T follicular helper cell (primary cell): Measurements from ENCODE around the gene MYPOP.
"Not testable (repeated sequence)": the region's sequence is repeated elsewhere in the genome, so short reads cannot be mapped to it uniquely, and the experiment has no call there.

ENCODE experiments used
- DNase-seq: peaks from one replicate; pipeline ENCODE4 v3.0.0-alpha.2; 2020; ENCODE audit warnings: low read depth

Gene MYPOP

DNA sequence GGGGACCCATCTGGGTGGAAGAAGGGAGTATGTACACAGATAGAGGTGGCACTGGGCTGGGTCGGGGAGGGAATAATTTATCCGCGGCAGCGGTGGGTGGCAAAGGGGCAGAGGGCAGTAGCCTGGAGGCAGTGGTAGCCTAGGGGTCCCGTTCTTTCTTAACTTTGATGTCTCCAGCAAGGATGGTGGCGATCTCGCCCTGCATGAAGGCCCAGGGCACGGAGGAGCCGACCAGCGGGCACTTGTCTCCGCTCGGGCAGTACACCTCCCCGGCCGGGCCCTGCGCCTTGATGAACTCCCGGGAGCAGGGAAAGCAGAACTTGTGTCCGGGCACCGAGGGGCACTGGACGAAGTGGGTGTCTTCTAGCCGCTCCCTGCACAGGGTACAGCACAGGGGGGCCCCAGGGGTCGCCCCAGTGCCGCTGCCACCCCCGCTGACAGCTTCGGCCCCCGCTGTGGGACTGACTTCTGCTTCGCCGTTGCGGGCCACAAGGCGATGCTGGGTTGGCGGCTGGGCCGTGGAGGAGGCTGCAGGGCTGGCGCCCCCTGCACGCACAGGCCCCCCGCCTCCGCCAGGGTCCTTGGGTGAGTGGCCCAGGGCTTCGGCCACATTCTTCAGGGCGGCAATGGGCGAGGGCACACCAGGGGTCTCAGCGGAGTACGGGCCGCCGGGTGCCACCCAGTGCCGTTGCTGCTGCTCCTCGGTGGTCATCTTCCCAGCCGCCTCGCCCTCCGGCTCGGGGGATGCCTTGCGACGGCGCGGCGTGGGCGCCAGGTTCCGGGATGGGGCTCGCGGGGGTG, 18.3 kb downstream of the MYPOP start:
- no peak for DNase-seq

DNA sequence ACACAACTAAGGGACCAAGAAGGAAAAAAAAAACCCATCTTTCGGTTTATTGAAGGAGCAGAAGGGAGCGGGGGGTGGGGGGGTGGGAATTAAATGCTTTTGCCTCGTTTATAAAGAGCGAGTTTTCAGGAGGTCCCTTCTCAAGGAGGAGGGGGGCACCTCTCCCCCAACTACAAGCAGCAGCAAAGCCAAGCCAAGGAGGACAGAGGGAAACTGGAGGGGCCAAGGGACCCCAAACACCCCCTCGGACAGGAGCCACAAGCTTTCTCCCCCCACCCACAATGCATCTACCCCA, 18.9 kb downstream of the MYPOP start:
- no peak for DNase-seq

DNA sequence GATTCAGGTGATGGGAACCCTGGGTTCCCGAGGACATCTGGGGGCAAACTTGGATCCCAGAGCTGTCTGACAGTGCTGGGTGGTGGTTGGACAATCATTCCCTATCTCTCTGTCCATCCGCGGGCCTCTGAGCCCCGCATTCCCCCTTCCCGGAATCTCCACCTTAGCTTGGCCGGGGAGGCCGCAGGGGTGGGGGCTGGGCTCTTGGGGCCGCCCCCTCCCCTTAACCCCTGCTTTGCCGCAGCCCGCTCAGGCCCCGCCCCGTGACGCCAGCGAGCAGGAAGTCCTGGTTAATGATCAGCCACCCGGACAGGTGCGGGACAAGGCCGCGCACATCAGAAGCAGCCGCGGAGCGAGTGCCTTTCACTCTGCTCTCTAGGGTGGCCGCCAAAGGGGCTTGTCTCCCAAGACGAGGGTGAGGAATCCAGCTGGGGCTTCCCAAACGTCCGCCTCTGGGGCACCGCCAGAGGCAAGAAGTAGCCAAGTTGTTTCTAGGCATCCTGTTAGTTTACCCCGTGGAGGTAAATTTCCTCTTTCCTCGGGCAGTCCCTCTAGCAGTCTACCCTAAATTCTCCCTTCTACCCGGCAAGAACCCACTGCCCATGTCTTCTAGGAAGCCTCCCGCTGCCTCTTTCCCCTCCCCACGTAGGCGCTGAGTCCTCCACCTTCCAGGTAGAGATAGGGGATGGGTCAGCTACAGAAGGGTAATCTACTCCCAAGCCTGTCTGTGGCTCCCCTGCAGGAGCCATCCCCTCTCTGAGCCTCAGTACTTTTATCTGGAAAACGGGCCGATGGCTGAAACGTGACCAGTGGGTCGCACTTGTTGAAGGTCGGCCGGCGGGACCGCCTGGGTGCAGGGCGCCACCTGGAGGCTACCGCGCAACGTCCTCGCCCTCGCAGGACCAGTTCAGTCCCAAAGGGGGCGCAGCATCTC, 19.5 kb downstream of the MYPOP start:
- peak; percentile 74 for DNase-seq

DNA sequence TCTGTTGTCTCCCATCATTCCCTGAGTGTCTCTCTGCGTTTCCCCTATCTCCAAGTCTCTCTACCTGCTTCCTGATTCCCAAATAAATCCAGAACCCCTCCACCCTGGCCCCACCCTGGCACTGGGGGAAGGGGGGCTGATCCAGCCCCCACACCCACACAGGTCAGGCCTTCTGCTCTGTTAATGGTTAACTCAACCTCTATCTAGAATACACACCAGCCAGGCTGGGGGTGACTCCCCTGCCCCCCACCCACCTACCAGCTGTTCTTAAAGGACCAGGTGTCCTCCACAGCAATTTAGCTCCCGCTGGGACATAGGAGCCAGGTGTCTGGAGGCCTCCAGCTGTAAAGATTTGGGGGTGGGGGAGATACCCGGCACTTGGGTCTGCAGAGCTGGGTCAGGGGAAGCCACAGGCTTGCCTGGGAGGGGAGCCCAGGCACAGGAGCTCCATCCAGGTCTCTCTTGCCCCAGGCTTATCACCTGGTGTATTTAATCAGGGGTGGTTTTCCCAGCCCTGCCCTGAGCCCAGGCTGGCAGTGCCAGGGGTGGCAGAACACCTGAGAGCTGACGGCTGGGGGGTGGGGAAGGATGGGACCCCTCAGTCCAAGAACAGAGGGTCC, 20.4 kb downstream of the MYPOP start:
- no peak for DNase-seq

DNA sequence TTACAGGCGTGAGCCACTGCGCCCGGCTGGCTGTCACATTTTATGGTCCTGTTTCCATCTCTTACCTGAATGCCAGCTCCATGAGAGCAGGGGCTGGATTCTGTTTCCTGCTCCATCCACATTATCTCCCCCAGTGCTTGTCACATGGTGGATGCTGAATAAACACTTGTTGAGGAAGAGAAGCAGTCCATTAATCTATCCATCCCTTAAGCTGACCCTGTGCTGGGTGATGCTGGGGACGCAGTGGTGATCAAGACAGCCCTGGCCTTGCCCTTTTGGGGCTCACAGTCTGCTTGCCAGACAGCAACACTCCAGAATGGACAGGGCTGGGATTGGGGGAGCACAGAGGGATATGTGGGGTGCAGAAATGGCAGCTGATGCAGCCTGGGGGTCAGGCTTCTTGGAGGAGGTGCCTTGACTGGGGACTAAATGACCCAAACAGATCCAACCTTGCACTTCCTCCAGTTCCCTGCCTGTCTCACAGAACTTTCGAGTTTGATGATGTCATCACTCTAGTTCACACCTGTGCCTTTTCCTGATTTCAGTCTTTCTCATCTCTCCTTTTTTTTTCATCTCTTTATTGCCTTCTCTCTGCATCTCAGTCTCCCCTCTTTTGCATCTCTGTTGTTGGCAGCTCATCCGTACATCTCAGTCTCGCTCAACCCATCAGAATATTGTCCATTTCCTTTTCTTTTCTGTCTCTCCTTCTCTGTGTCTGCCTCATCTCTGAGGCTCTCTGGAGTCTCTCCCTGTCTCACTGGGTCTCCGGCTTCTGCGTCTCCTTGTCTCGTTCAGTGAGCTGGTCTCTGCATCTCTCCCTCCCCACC, 21.1 kb downstream of the MYPOP start:
- no peak for DNase-seq

DNA sequence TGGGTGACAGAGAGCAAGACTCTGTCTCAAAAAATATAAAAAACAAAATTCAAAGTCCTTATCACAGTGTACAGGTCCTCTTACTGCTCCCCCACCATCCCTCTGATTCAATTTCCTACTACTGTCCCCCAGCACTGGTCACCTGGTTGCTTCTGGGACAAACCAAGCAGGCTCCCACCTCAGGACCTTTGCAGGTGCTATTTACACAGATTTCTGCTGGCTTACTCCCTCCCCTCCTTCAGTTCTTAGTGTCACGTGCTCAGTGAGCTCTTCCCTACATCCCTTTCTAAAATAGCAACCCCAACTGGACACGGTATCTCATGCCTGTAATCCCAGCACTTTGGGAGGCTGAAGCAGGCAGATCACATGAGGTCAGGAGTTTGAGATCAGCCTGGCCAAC, 22.4 kb downstream of the MYPOP start:
- DNase-seq: no peak

DNA sequence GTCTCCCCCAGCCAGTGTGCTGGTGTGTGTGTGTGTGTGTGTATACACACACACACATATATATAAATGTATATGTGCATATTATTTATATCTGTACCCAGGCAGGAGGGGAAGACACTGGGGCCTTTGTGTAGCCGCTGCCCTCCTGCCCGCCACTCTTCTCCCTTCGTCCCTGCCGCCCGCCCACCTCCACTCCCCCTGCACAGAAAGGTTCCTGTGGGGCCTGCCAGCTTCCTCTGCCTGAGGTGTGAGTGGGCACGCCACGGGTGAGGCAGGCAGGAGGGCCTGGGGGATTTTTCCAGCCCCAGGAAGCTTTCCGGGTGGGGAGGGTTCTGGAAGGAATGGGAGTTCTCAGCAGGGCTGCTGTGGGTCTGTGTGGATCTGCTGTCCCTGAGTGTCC, 23.4 kb downstream of the MYPOP start:
- DNase-seq: no peak

DNA sequence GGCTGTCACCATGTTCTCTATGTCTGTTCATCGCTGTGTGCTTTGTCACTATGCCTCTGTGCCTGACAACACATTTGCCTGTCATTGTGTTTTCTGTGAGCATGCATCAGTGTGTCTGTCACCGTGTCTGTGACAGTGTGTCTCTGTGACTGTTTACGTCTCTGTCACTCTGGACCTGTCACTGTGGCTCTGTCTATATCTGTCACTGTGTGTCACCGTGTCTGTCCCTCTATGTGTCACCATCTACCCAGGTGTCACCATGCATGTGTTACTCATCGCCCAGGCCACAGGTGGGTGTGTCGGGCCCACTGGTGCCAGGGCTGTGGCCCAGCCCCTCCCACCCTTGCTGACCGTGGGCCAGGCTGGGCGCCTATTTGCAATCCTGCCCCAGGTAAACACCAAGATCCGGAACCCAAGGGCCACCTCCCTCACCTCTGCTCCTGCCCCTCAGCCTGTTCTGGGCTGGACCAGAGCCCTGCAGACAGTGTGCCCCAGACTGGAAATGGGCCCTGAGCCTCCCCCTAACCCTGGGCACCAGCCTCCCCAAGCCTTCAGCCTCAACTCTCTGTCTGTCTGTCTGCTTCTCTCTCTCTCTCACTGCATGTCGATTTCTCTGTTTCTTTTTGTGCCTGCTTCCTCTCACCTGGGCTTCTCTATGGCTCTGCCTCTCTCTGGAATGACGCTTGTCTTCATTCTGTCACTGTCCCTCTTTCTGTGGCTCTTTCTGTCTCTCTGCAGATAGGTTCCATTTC, 24.2 kb downstream of the MYPOP start:
- no peak for DNase-seq

DNA sequence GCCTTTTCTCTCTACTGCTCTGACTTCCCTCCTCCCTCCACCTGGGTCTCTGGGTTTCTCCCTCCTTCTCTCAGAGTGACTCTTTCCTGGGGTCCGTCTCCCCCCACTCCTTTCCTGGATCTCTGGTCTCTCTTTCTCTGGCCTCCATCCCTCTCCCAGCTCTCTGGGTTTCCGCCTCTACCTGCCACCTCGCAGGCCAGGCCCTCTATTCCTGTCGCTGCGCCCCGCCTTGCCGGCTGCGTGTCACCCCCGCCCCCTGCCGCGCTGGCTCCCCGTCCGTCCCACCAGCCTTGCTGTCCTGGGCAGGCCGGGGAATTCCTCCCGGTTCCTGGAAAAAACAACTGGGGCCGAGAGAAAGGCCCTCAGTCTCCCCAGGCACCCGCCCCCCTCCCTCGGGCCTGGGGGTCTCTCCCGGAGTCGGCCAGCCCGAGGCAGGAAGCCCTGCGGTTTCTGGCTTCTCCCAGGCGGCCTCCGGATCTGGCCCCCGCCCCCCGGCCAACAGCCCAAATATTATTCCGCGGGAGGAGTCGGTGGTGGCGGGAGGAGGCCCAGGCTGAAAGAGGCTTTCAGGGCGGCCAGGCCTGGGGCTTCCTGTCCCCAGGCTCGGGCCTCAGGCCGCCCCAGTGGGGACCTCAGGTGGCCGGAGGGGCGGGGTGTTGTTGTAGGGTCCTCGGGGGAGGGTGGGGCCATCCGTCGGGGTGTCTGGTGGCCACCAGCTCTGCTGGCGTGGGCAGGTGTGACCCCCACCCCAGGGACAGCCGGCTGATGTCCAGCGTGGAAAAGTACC, 25.8 kb downstream of the MYPOP start:
- no peak for DNase-seq

DNA sequence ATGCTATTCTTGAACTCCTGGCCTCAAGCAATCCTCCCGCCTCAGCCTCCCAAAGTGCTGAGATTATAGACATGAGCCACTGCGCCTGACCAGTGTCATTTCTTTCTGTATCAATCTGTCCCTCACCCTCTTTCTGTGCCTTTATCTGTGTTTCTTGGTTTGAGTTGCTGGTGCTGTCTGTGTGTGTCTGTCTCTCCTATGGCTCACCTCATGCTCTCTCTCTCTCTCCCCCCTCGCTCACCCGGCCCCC, 26.3 kb downstream of the MYPOP start:
- DNase-seq: no peak

DNA sequence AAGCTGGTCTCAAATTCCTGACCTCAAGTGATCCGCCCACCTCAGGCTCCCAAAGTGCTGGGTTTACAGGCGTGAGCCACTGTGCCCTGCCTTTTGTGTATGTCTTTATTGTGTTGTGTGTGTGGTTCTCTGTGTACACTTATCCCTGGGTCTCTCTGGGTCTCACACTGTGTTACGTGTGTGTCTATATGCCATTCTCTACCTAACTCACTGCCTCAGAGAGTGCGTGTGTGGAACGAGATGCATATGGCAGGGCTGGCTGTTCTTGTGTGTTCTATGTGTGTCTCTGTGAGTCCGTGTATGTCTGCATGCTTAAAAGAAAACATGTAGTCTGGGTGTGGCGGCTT, 27.8 kb downstream of the MYPOP start:
- no peak for DNase-seq

DNA sequence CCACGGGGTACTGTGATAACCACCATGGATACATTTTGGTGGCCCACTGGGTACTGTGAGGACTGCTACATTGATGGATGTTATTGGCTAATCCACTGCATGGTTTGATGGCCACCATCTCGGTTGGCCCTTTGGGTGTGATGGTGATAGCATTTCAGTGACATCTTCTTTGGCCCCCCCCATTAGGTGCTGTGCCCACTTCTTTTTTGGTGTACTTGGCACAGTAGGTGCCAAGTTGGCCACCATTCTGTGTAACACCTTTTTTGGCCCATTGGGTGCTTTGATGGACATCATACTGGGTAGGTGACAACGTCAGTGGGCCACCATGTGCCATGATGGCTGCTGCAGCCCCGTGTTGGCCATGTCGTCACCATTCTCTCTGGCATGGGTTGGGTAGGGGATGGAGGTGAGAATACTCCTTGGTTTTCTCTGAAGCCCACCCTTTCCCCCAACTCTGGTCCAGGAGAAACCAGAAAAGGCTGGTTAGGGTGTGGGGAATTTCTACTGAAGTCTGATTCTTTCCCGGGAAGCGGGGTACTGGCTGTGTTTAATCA, 29.1 kb downstream of the MYPOP start:
- DNase-seq: no peak

DNA sequence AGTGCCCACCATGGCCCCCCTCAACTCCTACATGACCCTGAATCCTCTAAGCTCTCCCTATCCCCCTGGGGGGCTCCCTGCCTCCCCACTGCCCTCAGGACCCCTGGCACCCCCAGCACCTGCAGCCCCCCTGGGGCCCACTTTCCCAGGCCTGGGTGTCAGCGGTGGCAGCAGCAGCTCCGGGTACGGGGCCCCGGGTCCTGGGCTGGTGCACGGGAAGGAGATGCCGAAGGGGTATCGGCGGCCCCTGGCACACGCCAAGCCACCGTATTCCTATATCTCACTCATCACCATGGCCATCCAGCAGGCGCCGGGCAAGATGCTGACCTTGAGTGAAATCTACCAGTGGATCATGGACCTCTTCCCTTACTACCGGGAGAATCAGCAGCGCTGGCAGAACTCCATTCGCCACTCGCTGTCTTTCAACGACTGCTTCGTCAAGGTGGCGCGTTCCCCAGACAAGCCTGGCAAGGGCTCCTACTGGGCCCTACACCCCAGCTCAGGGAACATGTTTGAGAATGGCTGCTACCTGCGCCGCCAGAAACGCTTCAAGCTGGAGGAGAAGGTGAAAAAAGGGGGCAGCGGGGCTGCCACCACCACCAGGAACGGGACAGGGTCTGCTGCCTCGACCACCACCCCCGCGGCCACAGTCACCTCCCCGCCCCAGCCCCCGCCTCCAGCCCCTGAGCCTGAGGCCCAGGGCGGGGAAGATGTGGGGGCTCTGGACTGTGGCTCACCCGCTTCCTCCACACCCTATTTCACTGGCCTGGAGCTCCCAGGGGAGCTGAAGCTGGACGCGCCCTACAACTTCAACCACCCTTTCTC, 30.1 kb downstream of the MYPOP start:
- no peak for DNase-seq

DNA sequence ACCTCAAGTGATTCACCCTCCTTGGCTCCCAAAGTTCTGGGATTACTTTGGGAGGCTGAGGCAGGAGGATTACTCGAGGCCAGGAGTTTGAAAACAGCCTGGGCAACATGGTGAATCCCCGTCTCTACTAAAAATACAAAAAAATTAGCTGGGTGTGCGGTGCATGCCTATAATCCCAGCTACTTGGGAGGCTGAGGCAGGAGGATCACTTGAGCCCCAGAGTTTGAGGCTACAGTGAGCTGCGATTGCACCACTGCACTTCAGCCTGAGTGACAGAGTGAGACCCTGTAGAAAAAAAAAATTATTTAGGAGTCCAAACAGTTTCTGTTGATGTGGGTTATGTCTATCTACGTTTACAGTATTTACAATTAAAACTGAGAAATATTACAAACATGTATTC, 31.6 kb downstream of the MYPOP start:
- DNase-seq: no peak

DNA sequence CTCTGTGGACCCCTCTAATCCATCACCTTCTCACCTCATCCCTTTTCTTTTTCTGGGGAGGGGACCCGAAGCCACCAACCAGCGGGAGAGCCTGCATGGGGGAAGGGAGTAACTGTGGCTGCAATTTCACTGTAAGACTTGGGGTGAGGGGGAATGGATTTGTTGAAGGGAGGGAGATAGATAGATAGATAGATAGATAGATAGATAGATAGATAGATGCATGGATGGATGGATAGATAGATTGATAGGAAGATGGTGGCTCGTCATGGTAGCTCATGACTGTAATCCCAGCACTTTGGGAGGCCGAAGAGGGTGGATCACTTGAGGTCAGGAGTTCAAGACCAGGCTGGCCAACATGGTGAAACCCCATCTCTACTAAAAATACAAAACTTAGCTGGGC, 35.2 kb downstream of the MYPOP start:
- not testable (repeated sequence) for DNase-seq

DNA sequence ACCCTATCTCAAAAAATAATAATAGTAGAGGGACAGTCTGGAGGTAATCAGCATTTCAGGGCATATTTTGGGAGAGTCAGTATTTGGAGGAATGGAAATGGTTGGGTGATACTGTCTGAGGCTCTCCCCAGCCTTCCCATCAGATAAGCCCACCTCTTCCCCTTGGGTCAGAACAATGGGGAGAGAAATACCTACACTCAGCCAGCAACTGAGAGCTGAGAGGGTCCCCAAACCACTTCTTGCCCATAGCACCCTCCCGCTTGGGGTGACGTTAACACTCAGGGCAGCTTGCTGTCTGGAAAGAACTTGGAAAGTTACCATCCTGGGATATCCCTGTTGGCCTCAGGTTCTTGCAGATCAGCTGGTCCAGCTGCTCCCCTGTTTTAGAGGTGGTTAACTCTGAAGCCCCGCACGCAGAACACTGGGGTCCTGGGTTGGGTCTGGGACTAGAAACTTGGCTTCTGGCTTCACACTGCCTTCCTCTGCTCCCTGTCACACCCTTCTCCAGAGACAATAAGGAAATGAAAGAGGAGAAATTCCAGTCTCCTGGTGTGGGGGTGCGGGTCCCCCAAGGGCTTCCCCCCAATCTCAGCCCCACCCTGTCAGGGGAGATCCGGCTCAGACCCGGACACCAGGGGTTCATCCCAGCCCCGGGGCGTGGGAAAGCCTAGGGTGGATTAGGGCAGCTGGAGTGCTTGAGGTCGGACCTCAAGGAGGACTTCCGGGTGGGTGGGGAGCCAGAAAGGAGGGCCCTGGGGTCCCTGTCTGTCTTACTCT, 35.8 kb downstream of the MYPOP start:
- DNase-seq: no peak

DNA sequence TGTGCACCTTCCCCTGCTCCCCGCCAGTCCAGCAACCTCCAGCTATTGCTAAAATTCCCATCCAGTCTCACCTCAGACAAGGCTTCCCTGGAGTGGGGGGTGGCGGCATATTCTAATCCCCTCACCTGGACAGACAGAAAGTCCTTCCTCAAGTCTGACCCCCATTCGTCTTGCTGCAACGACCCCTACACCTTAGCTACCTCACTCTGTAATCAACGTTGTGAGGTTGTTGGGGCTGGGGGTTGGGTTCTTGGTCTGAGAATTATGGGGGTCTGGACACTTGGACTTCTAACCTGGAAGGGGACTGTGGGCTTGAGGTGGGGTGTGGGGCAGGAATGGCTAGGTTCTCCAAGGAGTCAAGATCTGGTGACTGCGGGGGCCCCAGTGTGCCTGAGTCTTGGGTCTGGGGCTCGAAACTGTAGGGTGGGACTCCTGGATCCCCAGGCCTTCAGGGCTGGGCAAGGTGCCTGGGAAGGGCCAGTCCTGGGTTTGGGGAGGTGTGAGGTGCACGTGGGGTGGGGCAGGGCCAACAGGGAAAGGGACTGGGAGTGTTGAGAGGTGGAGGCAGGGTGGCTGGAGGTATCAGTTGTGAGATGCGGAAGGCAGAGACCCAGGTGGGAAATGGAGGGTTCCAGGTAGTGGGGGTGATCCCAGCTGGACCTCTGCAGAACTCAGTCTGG, 37.0 kb downstream of the MYPOP start:
- DNase-seq: no peak

DNA sequence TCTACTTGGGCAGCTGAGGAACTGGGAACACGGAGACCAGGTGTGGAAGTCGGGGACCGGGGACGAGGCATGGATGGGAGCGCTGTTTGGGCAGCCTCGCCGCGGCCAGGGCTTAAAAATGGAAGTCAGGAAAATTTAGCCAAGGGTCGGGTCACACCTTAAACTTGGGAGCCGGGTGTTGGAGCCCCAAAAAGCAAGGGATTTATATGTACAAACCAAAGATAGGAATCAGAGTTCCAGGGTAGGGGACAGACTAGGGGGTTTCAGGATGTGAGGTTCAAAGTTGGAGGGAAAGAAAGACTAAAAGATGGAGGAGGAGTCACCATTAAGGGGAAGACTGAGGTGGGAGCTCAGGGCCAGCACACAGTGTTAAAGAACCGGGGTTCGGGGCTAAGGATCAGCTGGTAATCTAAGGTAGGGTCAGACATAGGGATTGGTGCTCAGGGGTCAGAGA, 37.8 kb downstream of the MYPOP start:
- DNase-seq: no peak
